ENCODE data around the gene NGB. TPM values are rescaled to one million over a fixed set of nuclear protein-coding genes. Genes with fewer than 3 reads are reported as not detected.
"Not testable (repeated sequence)": the region's sequence is repeated elsewhere in the genome, so short reads cannot be mapped to it uniquely, and the experiment has no call there.

The NGB gene
- total RNA-seq, 4 donors from 2014 or later: 0.64 to 1.4 TPM; not detected in 2

- intact Hi-C loops (cut with DNase I; ENCODE audit: low total_unique reads): no loop called here
- Histone ChIP-seq H3K36me3 (peaks cover 0 to 29% (median 12%) of the 10 kb centered on the region in 4 donors), H3K27ac (no peak overlapping the region), H3K27me3 (no peaks in the 10 kb centered on the region), H3K9me3 (no peaks in the 10 kb centered on the region), H3K4me1 (no peaks in the 10 kb centered on the region), H3K4me3 (no peak overlapping the region)
- 94 to 100% methylated on average over 2 to 5 of the region's 5 CpGs for WGBS, 2 donors (ENCODE audit: low coverage in 1 of 2)
- DNase-seq: no peak
- in situ Hi-C loops (cut with MboI; ENCODE audit: low pct_ligation_motif_present in 1 of 4, low pct_unique_long_range_greater_than_20kb in 1 of 4, low sequenced_read_pairs in 3 of 4): no loop called here
- TF ChIP-seq EP300 (IDR thresholded peaks at IDR 0.05; ENCODE audit: low read depth) (no peak), CTCF (IDR thresholded peaks at IDR 0.05) (no peak), POLR2A (IDR thresholded peaks at IDR 0.05) (no peak), POLR2AphosphoS5 (IDR thresholded peaks at IDR 0.05) (no peak)
Measured at GRCh38 chr14:77284466-77284865, 13.5 kb upstream of the NGB start.

GRCh38 chr14:77284066-77284465, 13.1 kb upstream of the NGB start:
- intact Hi-C loops (cut with DNase I; ENCODE audit: low total_unique reads) (no loop called here), in situ Hi-C loops (cut with MboI; ENCODE audit: low pct_ligation_motif_present in 1 of 4, low pct_unique_long_range_greater_than_20kb in 1 of 4, low sequenced_read_pairs in 3 of 4) (no loop called here)
- no peaks in the 10 kb centered on the region for H3K27me3 ChIP-seq
- H3K36me3 ChIP-seq: peaks cover 0 to 29% (median 12%) of the 10 kb centered on the region in 4 donors
- no peak for TF ChIP-seq CTCF (IDR thresholded peaks at IDR 0.05)
- TF ChIP-seq POLR2AphosphoS5 (IDR thresholded peaks at IDR 0.05): no peak
- TF ChIP-seq EP300 (IDR thresholded peaks at IDR 0.05; ENCODE audit: low read depth): no peak
- TF ChIP-seq POLR2A (IDR thresholded peaks at IDR 0.05): no peak
- no peaks in the 10 kb centered on the region for H3K9me3 ChIP-seq
- WGBS, 2 donors (ENCODE audit: low coverage in 1 of 2): 81 to 89% methylated on average over 4 of the region's 4 CpGs
- no peak overlapping the region for H3K4me3 ChIP-seq
- no peak for DNase-seq
- H3K27ac ChIP-seq: no peak overlapping the region
- no peaks in the 10 kb centered on the region for H3K4me1 ChIP-seq

GRCh38 chr14:77281852-77282410, 10.9 kb upstream of the NGB start:
- intact Hi-C loops (cut with DNase I; ENCODE audit: low total_unique reads) (no loop called here), in situ Hi-C loops (cut with MboI; ENCODE audit: low pct_ligation_motif_present in 1 of 4, low pct_unique_long_range_greater_than_20kb in 1 of 4, low sequenced_read_pairs in 3 of 4) (no loop called here)
- no peak for DNase-seq
- no peak for TF ChIP-seq POLR2AphosphoS5 (IDR thresholded peaks at IDR 0.05)
- TF ChIP-seq EP300 (IDR thresholded peaks at IDR 0.05; ENCODE audit: low read depth): no peak
- TF ChIP-seq POLR2A (IDR thresholded peaks at IDR 0.05): no peak
- no peak for TF ChIP-seq CTCF (IDR thresholded peaks at IDR 0.05)
- H3K9me3 ChIP-seq: no peaks in the 10 kb centered on the region
- H3K36me3 ChIP-seq: peaks cover 0 to 28% (median 12%) of the 10 kb centered on the region in 4 donors
- no peak overlapping the region for H3K4me3 ChIP-seq
- WGBS, 2 donors (ENCODE audit: low coverage in 1 of 2): 84 to 93% methylated on average over 3 to 6 of the region's 6 CpGs
- H3K27me3 ChIP-seq: no peaks in the 10 kb centered on the region
- no peaks in the 10 kb centered on the region for H3K4me1 ChIP-seq
- no peak overlapping the region for H3K27ac ChIP-seq

GRCh38 chr14:77280921-77281320, 9.9 kb upstream of the NGB start:
- H3K4me3 ChIP-seq; H3K9me3 ChIP-seq; DNase-seq; H3K27ac ChIP-seq; H3K4me1 ChIP-seq; intact Hi-C loops (cut with DNase I; ENCODE audit: low total_unique reads); H3K27me3 ChIP-seq; in situ Hi-C loops (cut with MboI; ENCODE audit: low pct_ligation_motif_present in 1 of 4, low pct_unique_long_range_greater_than_20kb in 1 of 4, low sequenced_read_pairs in 3 of 4): not testable (repeated sequence)
- H3K36me3 ChIP-seq: peaks cover 0 to 20% (median 9%) of the 10 kb centered on the region in 4 donors
- 95 to 100% methylated on average over 1 to 4 of the region's 4 CpGs for WGBS, 2 donors (ENCODE audit: low coverage in 1 of 2)

- Histone ChIP-seq H3K36me3 (peaks cover 0 to 9% (median 3%) of the 10 kb centered on the region in 4 donors), H3K27ac (no peak overlapping the region), H3K4me3 (no peak overlapping the region), H3K27me3 (no peaks in the 10 kb centered on the region), H3K4me1 (no peaks in the 10 kb centered on the region), H3K9me3 (no peaks in the 10 kb centered on the region)
- TF ChIP-seq EP300 (IDR thresholded peaks at IDR 0.05; ENCODE audit: low read depth): no peak
- TF ChIP-seq POLR2AphosphoS5 (IDR thresholded peaks at IDR 0.05): no peak
- no peak for TF ChIP-seq POLR2A (IDR thresholded peaks at IDR 0.05)
- TF ChIP-seq CTCF (IDR thresholded peaks at IDR 0.05): no peak
- intact Hi-C loops (cut with DNase I; ENCODE audit: low total_unique reads): no loop called here
- DNase-seq: no peak
- in situ Hi-C loops (cut with MboI; ENCODE audit: low pct_ligation_motif_present in 1 of 4, low pct_unique_long_range_greater_than_20kb in 1 of 4, low sequenced_read_pairs in 3 of 4): no loop called here
- 95% methylated on average over 13 of the region's 13 CpGs; no CpG with 5 or more reads in 1 of the 2 donors for WGBS, 2 donors (ENCODE audit: low coverage in 1 of 2)
Measured at GRCh38 chr14:77279719-77280118, 8.7 kb upstream of the NGB start.

Measured in transverse colon (tissue), 4 donors.